ENCODE results near the gene GP1BA. TPM values are rescaled to one million over a fixed set of nuclear protein-coding genes. Genes with fewer than 3 reads are reported as not detected.

The GP1BA gene
- total RNA-seq, 4 donors from 2014 or later = 0.19 TPM; not detected in 3

- 92% methylated on average over 6 of the region's 16 CpGs; no CpG with 5 or more reads in 1 of the 2 donors for WGBS, 2 donors (ENCODE audit: low coverage in 1 of 2)
- Histone ChIP-seq H3K27ac (peak overlapping the region in 2 of 4 donors; percentile 90 to 96), H3K27me3 (no peaks in the 10 kb centered on the region), H3K36me3 (peaks cover 0 to 43% of the 10 kb centered on the region in 2 donors), H3K9me3 (no peaks in the 10 kb centered on the region), H3K4me1 (peaks cover 0 to 58% (median 25%) of the 10 kb centered on the region in 3 donors), H3K4me3 (no peak overlapping the region)
- TF ChIP-seq POLR2A (IDR thresholded peaks at IDR 0.05) = no peak
- no peak for TF ChIP-seq POLR2AphosphoS5 (IDR thresholded peaks at IDR 0.05)
- TF ChIP-seq EP300 (IDR thresholded peaks at IDR 0.05) = no peak
- no peak for TF ChIP-seq CTCF (IDR thresholded peaks at IDR 0.05)
- no peak for ATAC-seq
Observed at GRCh38 chr17:4937553-4937952, 5.5 kb downstream of the GP1BA start.

- peak overlapping the region in 3 of 4 donors; percentile 90 to 96 (median 93) for H3K27ac ChIP-seq
- no peak for TF ChIP-seq EP300 (IDR thresholded peaks at IDR 0.05)
- no peak for TF ChIP-seq POLR2AphosphoS5 (IDR thresholded peaks at IDR 0.05)
- TF ChIP-seq POLR2A (IDR thresholded peaks at IDR 0.05) = no peak
- no peak for TF ChIP-seq CTCF (IDR thresholded peaks at IDR 0.05)
- peaks cover 0 to 48% of the 10 kb centered on the region in 2 donors for H3K36me3 ChIP-seq
- no peaks in the 10 kb centered on the region for H3K9me3 ChIP-seq
- peak overlapping the region in 1 of 2 donors; percentile 88 for H3K4me3 ChIP-seq
- H3K27me3 ChIP-seq = no peaks in the 10 kb centered on the region
- no peak for ATAC-seq
- H3K4me1 ChIP-seq = peaks cover 0 to 63% (median 25%) of the 10 kb centered on the region in 3 donors
- WGBS, 2 donors (ENCODE audit: low coverage in 1 of 2) = 83% methylated on average over 1 of the region's 11 CpGs; no CpG with 5 or more reads in 1 of the 2 donors
Observed at GRCh38 chr17:4938069-4938491, 6.0 kb downstream of the GP1BA start.

GRCh38 chr17:4938688-4939545 lies 6.8 kb downstream of the GP1BA start:
- TF ChIP-seq POLR2A (IDR thresholded peaks at IDR 0.05) (no peak), POLR2AphosphoS5 (IDR thresholded peaks at IDR 0.05) (no peak), EP300 (IDR thresholded peaks at IDR 0.05) (no peak), CTCF (IDR thresholded peaks at IDR 0.05) (no peak)
- Histone ChIP-seq H3K9me3 (no peaks in the 10 kb centered on the region), H3K27me3 (no peaks in the 10 kb centered on the region), H3K27ac (peak overlapping the region; percentile 27 to 96 (median 92)), H3K36me3 (peaks cover 0 to 57% of the 10 kb centered on the region in 2 donors), H3K4me3 (peak overlapping the region; percentile 88 to 89), H3K4me1 (peaks cover 0 to 65% (median 25%) of the 10 kb centered on the region in 3 donors)
- 75 to 100% methylated on average over 1 to 4 of the region's 19 CpGs for WGBS, 2 donors (ENCODE audit: low coverage in 1 of 2)
- ATAC-seq = no peak

- Histone ChIP-seq H3K27ac (peak overlapping the region; percentile 27 to 96 (median 92)), H3K4me3 (peak overlapping the region; percentile 88 to 89), H3K4me1 (peaks cover 0 to 65% (median 26%) of the 10 kb centered on the region in 3 donors), H3K36me3 (peaks cover 0 to 62% of the 10 kb centered on the region in 2 donors), H3K9me3 (no peaks in the 10 kb centered on the region), H3K27me3 (no peaks in the 10 kb centered on the region)
- WGBS, 2 donors (ENCODE audit: low coverage in 1 of 2) = no CpG with 5 or more reads among the region's 16 CpGs
- ATAC-seq = no peak
- no peak for TF ChIP-seq CTCF (IDR thresholded peaks at IDR 0.05)
- TF ChIP-seq EP300 (IDR thresholded peaks at IDR 0.05) = no peak
- TF ChIP-seq POLR2AphosphoS5 (IDR thresholded peaks at IDR 0.05) = no peak
- no peak for TF ChIP-seq POLR2A (IDR thresholded peaks at IDR 0.05)
Observed at GRCh38 chr17:4939546-4939795, 7.4 kb downstream of the GP1BA start.

Data from gastroesophageal sphincter (tissue), 4 donors.